GM12878 (cell line): ENCODE results near the gene CAV1. TPM values are rescaled to one million over a fixed set of nuclear protein-coding genes. Genes with fewer than 3 reads are reported as not detected.

ENCODE experiments used
- BCL11A ChIP-seq: IDR thresholded peaks from 2 replicates; pipeline ENCODE4 v1.6.1; 2011; ENCODE audit warnings: low read depth, low read length
- BRCA1 ChIP-seq: IDR thresholded peaks from 2 replicates; pipeline ENCODE4 v1.6.1; 2011; ENCODE audit warnings: low read depth, low read length, improper control_type of control experiment
- CBX3 ChIP-seq: fragments of 200-600 bp; sonication (generic); IDR thresholded peaks from 2 replicates; pipeline ENCODE4 v1.6.1; 2016; ENCODE audit warnings: low read depth, borderline replicate concordance
- CBX5 ChIP-seq: sonication (generic); IDR thresholded peaks from 2 replicates; pipeline ENCODE4 v1.6.1; 2016; ENCODE audit warnings: low read depth, moderate library complexity, mild to moderate bottlenecking, inconsistent platforms
- CREM ChIP-seq: IDR thresholded peaks from 2 replicates; pipeline ENCODE4 v1.6.1; 2014; ENCODE audit warnings: antibody characterized with exemption, low read depth
- FOXK2 ChIP-seq: fragments of 450-650 bp; IDR thresholded peaks from 2 replicates; pipeline ENCODE4 v1.6.1; 2017; ENCODE audit warnings: mild to moderate bottlenecking, moderate library complexity
- HCFC1 ChIP-seq: fragments of 150-350 bp; IDR thresholded peaks from 2 replicates; pipeline ENCODE4 v1.6.1; 2014; ENCODE audit warnings: low read length
- IKZF2 ChIP-seq, 2 experiments: fragments of 450-650 bp; IDR thresholded peaks; 2 replicates each; pipeline ENCODE4 v1.6.1; 2017; ENCODE audit warnings: mild to moderate bottlenecking in 2 of 2, moderate library complexity in 2 of 2
- IRF3 ChIP-seq: fragments of 450-650 bp; IDR thresholded peaks from 2 replicates; pipeline ENCODE4 v1.6.1; 2014; ENCODE audit warnings: mild to moderate bottlenecking
- IRF5 ChIP-seq: fragments of 450-650 bp; IDR thresholded peaks from 2 replicates; pipeline ENCODE4 v1.6.1; 2017; ENCODE audit warnings: borderline replicate concordance
- MEF2A ChIP-seq: IDR thresholded peaks from 2 replicates; pipeline ENCODE4 v1.6.1; 2011; ENCODE audit warnings: low read depth, mild to moderate bottlenecking, low read length, moderate library complexity; ENCODE audit not compliant: insufficient read depth
- MEF2B ChIP-seq: fragments of 450-650 bp; IDR thresholded peaks from 2 replicates; pipeline ENCODE4 v1.6.1; 2018; ENCODE audit warnings: mild to moderate bottlenecking, moderate library complexity; ENCODE audit not compliant: partially characterized antibody, poor library complexity, severe bottlenecking
- MLLT1 ChIP-seq: fragments of 450-650 bp; IDR thresholded peaks from 2 replicates; pipeline ENCODE4 v1.6.1; 2016; ENCODE audit warnings: mild to moderate bottlenecking
- POLR2AphosphoS2 ChIP-seq: IDR thresholded peaks from 2 replicates; pipeline ENCODE4 v1.6.1; 2011; ENCODE audit warnings: low read depth, mild to moderate bottlenecking, low read length, improper control_type of control experiment, moderate library complexity
- RBBP5 ChIP-seq: fragments of 200-600 bp; sonication (generic); conservative IDR thresholded peaks from 2 replicates; pipeline ENCODE4 v1.6.1; 2016
- SIX5 ChIP-seq: IDR thresholded peaks from 2 replicates; pipeline ENCODE4 v1.6.1; 2011; ENCODE audit warnings: mild to moderate bottlenecking, low read depth, low read length, moderate library complexity; ENCODE audit not compliant: severe bottlenecking
- SPI1 ChIP-seq: IDR thresholded peaks from 2 replicates; pipeline ENCODE4 v1.6.1; 2011; ENCODE audit warnings: low read depth, mild to moderate bottlenecking, low read length, moderate library complexity, borderline replicate concordance; ENCODE audit not compliant: insufficient read depth
- USF2 ChIP-seq: IDR thresholded peaks from 2 replicates; pipeline ENCODE4 v1.6.1; 2011; ENCODE audit warnings: low read depth, low read length, improper control_type of control experiment, borderline replicate concordance
- ZNF207 ChIP-seq: fragments of 450-650 bp; IDR thresholded peaks from 2 replicates; pipeline ENCODE4 v1.6.1; 2014; ENCODE audit warnings: antibody characterized with exemption, mild to moderate bottlenecking, borderline replicate concordance
- ZNF687 ChIP-seq: fragments of 450-650 bp; IDR thresholded peaks from 2 replicates; pipeline ENCODE4 v1.6.1; 2017; ENCODE audit warnings: mild to moderate bottlenecking, moderate library complexity
- polyA plus RNA-seq, 11 experiments: library from polyadenylated mRNA; depleted of rRNA in 4 of 11; unstranded in 6 of 11; stranded (reverse) in 5 of 11; fragments of >200 nt; fragmentation: Nextera tagmentation in 4 of 11; fragmentation: Illumina TruSeq in 1 of 11; extraction: Ambion mirVana in 4 of 11; extraction: Trizol in 1 of 11; gene quantifications; 1 replicate in 1 of 11; 2 replicates in 10 of 11; pipeline versions ENCODE4 v1.2.1 to v1.2.3, GENCODE V29; 2011 to 2016; ENCODE audit warnings: inconsistent platforms in 2 of 11, missing spikeins in 2 of 11, low read depth in 1 of 11
- total RNA-seq, 4 experiments: library from RNA; depleted of rRNA in 3 of 4; stranded (reverse); fragments of >200 nt in 3 of 4; fragmentation: Illumina TruSeq in 1 of 4; extraction: Trizol in 1 of 4; gene quantifications; 2 replicates each; pipeline versions ENCODE4 v1.2.1 to v1.2.3, GENCODE V29; 2013 to 2021

CAV1 gene
- total and polyA plus RNA-seq, 10 of the 15 experiments (the other 5 are each of a cell fraction or from before 2014, with no cell fraction given): 0.45 to 26.5 (median 2.0) TPM

GRCh38 chr7:116511552-116512519 lies 13.0 kb upstream of the CAV1 start (continued):
- no peak; the same call in 1 of the 2 replicates for TF ChIP-seq USF2
- no peak for TF ChIP-seq SIX5
- TF ChIP-seq MEF2B: peak; percentile 43
- no peak for TF ChIP-seq POLR2AphosphoS2
- no peak for TF ChIP-seq BCL11A
- no peak; the same call in 1 of the 2 replicates for TF ChIP-seq ZNF207
- TF ChIP-seq CREM: peak; percentile 33; the same call in 1 of the 2 replicates
- peak; percentile 32; the same call in 1 of the 2 replicates for TF ChIP-seq MLLT1
- peak; percentile 57 to 67 for TF ChIP-seq IKZF2 (IDR thresholded peaks at IDR 0.05)
- TF ChIP-seq RBBP5: no peak
- no peak for TF ChIP-seq HCFC1
- TF ChIP-seq CBX3: no peak
- no peak for TF ChIP-seq SPI1
- peak; percentile 66; the same call in 1 of the 2 replicates for TF ChIP-seq ZNF687
- TF ChIP-seq IRF3: no peak
- TF ChIP-seq FOXK2: no peak; the same call in 1 of the 2 replicates
- no peak for TF ChIP-seq BRCA1
- no peak for TF ChIP-seq CBX5
- TF ChIP-seq MEF2A: 0 out of 2 replicates have a peak, but pooled peaks have one; percentile 27
- no peak for TF ChIP-seq IRF5
